Stimulated activated CD8-positive, alpha-beta memory T cell treated with anti-CD3 and anti-CD28 coated beads, Interleukin-12 subunit alpha, Interleukin-12 subunit beta, amount 100 ng/mL, for 24 hours (primary cell): Measurements from ENCODE around the gene FRMD4A.
"Not testable (repeated sequence)": the region's sequence is repeated elsewhere in the genome, so short reads cannot be mapped to it uniquely, and the experiment has no call there.

Source experiments
- DNase-seq: peaks from one replicate; pipeline ENCODE4 v3.0.0-alpha.2; 2020; ENCODE audit errors: extremely low read depth

FRMD4A gene

GRCh38 chr10:13877154-13877909, 453.4 kb downstream of the FRMD4A start:
- no peak for DNase-seq

GRCh38 chr10:13873196-13873595, 457.5 kb downstream of the FRMD4A start:
- no peak for DNase-seq

GRCh38 chr10:13872411-13872810, 458.3 kb downstream of the FRMD4A start:
- no peak for DNase-seq

GRCh38 chr10:13871776-13872175, 458.9 kb downstream of the FRMD4A start:
- DNase-seq = no peak

GRCh38 chr10:13871011-13871410, 459.7 kb downstream of the FRMD4A start:
- DNase-seq = no peak

- no peak for DNase-seq
These were observed 461.4 kb downstream of the FRMD4A start for GRCh38 chr10:13869295-13869664.

GRCh38 chr10:13868528-13869294, 462.0 kb downstream of the FRMD4A start:
- DNase-seq = no peak

- DNase-seq = no peak
These were observed 462.9 kb downstream of the FRMD4A start for GRCh38 chr10:13867822-13868221.

GRCh38 chr10:13865758-13866491, 464.8 kb downstream of the FRMD4A start:
- DNase-seq = no peak

GRCh38 chr10:13865220-13865619, 465.5 kb downstream of the FRMD4A start:
- DNase-seq = not testable (repeated sequence)

GRCh38 chr10:13862546-13863233, 468.0 kb downstream of the FRMD4A start:
- DNase-seq = no peak

GRCh38 chr10:13860886-13861285, 469.8 kb downstream of the FRMD4A start:
- no peak for DNase-seq

- DNase-seq = no peak
These were observed 470.6 kb downstream of the FRMD4A start for GRCh38 chr10:13859979-13860654.

- DNase-seq = no peak
These were observed 472.0 kb downstream of the FRMD4A start for GRCh38 chr10:13858709-13859108.

GRCh38 chr10:13857451-13857850, 473.3 kb downstream of the FRMD4A start:
- no peak for DNase-seq

- no peak for DNase-seq
These were observed 476.9 kb downstream of the FRMD4A start for GRCh38 chr10:13853854-13854253.

GRCh38 chr10:13852872-13853271, 477.9 kb downstream of the FRMD4A start:
- DNase-seq = no peak

GRCh38 chr10:13851906-13852305, 478.8 kb downstream of the FRMD4A start:
- no peak for DNase-seq

- no peak for DNase-seq
These were observed 481.9 kb downstream of the FRMD4A start for GRCh38 chr10:13848520-13849445.

GRCh38 chr10:13847201-13847631, 483.5 kb downstream of the FRMD4A start:
- no peak for DNase-seq
